ENCODE results near the gene SUCLA2.

Gene SUCLA2

GRCh38 chr13:47897411-47898050, 103.5 kb downstream of the SUCLA2 start:
- no peak for DNase-seq

DNA sequence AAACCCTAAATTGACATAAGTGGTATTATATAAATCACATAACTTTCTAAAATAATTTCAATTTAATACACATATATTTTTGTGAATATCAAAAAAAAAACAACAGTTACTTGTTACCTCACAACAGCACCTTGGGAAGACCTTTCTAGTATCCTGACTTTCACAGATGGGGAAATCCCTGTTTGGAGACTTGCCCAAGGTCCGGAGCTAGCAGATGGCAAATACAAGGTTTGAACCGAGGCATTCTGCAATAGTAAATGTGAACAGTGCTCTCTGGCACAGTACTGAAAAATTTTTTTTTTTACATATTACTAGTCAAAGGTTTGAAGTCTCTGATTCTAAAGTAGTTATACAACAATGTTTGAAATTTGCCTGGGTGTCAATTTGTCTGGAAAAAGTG, 104.5 kb downstream of the SUCLA2 start:
- no peak for DNase-seq

- DNase-seq: no peak
Measured at GRCh38 chr13:47896111-47896510, 105.0 kb downstream of the SUCLA2 start.

GRCh38 chr13:47893527-47893926, 107.5 kb downstream of the SUCLA2 start:
- DNase-seq: no peak
